ENCODE data around the gene PCDH9. TPM values are rescaled to one million over a fixed set of nuclear protein-coding genes. Genes with fewer than 3 reads are reported as not detected.

Gene PCDH9
- total RNA-seq, 6 experiments from 2014 or later: 1.6 to 3.9 (median 3.1) TPM

DNA sequence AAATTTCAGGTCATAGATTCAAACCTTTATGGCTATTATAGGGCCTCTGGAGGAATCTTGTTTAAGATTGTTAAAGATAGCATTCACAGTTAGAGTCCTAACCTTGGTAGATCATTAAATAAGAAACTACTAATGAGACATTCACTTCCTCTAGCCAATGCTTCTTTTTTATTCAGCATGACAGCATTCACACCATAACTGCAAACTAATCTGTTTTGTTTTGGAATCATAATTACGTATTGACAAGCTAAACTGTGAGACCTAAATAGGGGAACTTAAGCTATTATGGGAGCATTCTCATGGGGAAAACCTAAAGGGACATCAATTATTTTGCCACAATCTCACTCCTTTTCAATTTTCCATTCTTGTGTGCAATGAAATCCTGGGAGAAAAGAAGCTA is 653.8 kb downstream of the PCDH9 start:
- ATAC-seq: no peak
- intact Hi-C loops (cut with DNase I): no loop called here
- DNase-seq: no peak

DNA sequence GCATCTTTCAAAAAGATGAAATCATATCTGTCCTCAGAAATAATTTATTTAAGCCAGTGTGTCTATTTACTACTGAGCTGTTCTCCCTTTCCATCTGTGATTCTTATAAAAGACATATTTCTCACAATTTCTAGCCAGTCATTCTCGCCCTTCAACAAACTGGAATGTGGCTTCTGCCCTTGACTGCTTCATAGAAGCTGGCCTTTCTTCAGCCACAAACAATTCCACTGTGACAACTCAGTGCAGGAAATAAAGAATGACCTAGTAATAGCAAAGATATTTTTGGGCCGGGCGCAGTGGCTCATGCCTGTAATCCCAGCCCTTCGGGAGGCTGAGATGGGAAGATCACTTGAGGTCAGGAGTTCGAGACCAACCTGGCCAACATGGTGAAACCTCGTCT is 655.5 kb downstream of the PCDH9 start:
- WGBS (ENCODE audit: insufficient coverage, low coverage, low lambda C conversion rate, missing lambda C conversion rate): 54% methylated on average over 6 of the region's 6 CpGs
- DNase-seq (no peak), ATAC-seq (no peak)
- H3K9me3 ChIP-seq: no peaks in the 10 kb centered on the region
- H3K27me3 ChIP-seq: no peaks in the 10 kb centered on the region
- no peak overlapping the region for H3K4me3 ChIP-seq
- H3K36me3 ChIP-seq: no peaks in the 10 kb centered on the region
- no peaks in the 10 kb centered on the region for H3K4me1 ChIP-seq
- H3K27ac ChIP-seq: no peak overlapping the region
- intact Hi-C loops (cut with DNase I): no loop called here
- TF ChIP-seq, protein P1, sequence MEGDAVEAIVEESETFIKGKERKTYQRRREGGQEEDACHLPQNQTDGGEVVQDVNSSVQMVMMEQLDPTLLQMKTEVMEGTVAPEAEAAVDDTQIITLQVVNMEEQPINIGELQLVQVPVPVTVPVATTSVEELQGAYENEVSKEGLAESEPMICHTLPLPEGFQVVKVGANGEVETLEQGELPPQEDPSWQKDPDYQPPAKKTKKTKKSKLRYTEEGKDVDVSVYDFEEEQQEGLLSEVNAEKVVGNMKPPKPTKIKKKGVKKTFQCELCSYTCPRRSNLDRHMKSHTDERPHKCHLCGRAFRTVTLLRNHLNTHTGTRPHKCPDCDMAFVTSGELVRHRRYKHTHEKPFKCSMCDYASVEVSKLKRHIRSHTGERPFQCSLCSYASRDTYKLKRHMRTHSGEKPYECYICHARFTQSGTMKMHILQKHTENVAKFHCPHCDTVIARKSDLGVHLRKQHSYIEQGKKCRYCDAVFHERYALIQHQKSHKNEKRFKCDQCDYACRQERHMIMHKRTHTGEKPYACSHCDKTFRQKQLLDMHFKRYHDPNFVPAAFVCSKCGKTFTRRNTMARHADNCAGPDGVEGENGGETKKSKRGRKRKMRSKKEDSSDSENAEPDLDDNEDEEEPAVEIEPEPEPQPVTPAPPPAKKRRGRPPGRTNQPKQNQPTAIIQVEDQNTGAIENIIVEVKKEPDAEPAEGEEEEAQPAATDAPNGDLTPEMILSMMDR (IDR thresholded peaks at IDR 0.05): no peak
- TF ChIP-seq POLR2A (IDR thresholded peaks at IDR 0.05): no peak

More for the DNA sequence above, 653.8 kb downstream of the PCDH9 start:
- Histone ChIP-seq H3K4me3 (no peak overlapping the region), H3K36me3 (no peaks in the 10 kb centered on the region), H3K4me1 (no peaks in the 10 kb centered on the region), H3K9me3 (no peaks in the 10 kb centered on the region), H3K27me3 (no peaks in the 10 kb centered on the region), H3K27ac (no peak overlapping the region)
- TF ChIP-seq, protein P1 (IDR thresholded peaks at IDR 0.05): no peak
- TF ChIP-seq POLR2A (IDR thresholded peaks at IDR 0.05): no peak
- WGBS (ENCODE audit: insufficient coverage, low coverage, low lambda C conversion rate, missing lambda C conversion rate): 56% methylated on average over 1 of the region's 1 CpG

DNA sequence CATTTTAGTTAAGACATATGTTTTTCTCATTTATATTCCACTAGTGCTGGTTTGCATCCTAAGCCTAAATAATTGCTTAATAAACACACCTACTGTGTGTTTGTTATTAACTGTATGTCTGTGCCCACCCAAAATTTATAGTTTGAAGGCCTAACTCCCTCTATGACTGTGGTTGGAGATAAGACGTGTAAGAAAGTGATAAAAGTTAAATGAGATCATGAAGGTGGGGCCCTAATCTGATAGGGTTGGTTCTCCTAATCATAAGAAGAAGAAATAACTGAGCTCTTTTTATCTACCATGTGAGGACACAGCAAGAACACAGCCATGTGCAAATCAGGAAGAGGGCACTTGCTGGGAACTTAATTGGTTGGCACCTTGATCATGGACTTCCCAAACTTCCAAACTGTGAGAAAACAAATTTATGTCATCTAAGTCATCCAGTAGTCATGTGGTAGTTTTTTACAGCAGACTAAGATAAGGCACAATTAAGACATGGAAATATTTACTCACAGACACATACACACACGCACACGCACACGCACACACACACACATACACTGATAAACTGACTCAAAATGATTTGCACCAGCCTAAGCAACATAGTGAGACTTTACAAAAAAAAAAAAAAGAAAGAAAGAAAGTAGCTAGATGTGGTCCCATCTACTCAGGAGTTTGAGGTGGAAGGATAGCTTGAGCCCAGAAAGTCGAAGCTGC is 662.1 kb downstream of the PCDH9 start:
- DNase-seq: no peak
- no peak for TF ChIP-seq POLR2A (IDR thresholded peaks at IDR 0.05)
- TF ChIP-seq, protein P1 (IDR thresholded peaks at IDR 0.05): no peak

DNA sequence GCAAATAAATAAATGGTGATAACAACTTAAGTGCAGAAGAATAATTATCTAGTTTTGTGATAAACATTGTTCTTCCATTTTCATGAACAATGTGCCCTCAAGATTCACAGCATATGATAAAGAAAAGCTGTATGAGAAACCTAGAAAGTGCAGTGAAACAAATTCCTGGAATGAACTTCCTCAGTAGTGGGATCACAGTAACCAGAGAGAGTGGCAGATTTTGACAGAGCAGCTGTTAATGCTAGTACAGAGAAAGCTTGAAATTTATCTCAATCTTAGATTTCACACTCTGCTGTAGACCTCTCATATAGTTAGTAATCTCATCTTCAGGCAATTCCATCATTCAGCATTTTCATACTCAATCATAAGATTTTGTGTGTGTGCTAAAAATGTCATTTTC is 664.9 kb downstream of the PCDH9 start:
- no peak for DNase-seq
- ATAC-seq: no peak
- intact Hi-C loops (cut with DNase I): no loop called here
- Histone ChIP-seq H3K27me3 (no peaks in the 10 kb centered on the region), H3K4me3 (no peak overlapping the region), H3K27ac (no peak overlapping the region), H3K9me3 (no peaks in the 10 kb centered on the region), H3K4me1 (no peaks in the 10 kb centered on the region), H3K36me3 (no peaks in the 10 kb centered on the region)
- TF ChIP-seq, protein P1 (IDR thresholded peaks at IDR 0.05): no peak
- TF ChIP-seq POLR2A (IDR thresholded peaks at IDR 0.05): no peak

More for the DNA sequence above, 662.1 kb downstream of the PCDH9 start:
- WGBS (ENCODE audit: insufficient coverage, low coverage, low lambda C conversion rate, missing lambda C conversion rate): 88% methylated on average over 5 of the region's 5 CpGs
- Histone ChIP-seq H3K9me3 (no peaks in the 10 kb centered on the region), H3K27ac (no peak overlapping the region), H3K36me3 (no peaks in the 10 kb centered on the region), H3K4me3 (no peak overlapping the region), H3K27me3 (no peaks in the 10 kb centered on the region), H3K4me1 (no peaks in the 10 kb centered on the region)
- intact Hi-C loops (cut with DNase I): no loop called here
- ATAC-seq: no peak

All from right lobe of liver (tissue), 6 donors.